Gastrocnemius medialis (tissue), 4 donors: ENCODE measurements around the gene CPVL. TPM values are rescaled to one million over a fixed set of nuclear protein-coding genes. Genes with fewer than 3 reads are reported as not detected.

Source experiments
- ATAC-seq, 2 donors: fragments of 150-250 bp; one replicate each; pipeline ENCODE4 v1.9.1; 2016
- DNase-seq, 2 donors: peaks; one replicate each; pipeline ENCODE4 v3.0.0-alpha.2; 2019
- H3K27ac ChIP-seq, 4 donors: fragments of 200-600 bp; sonication (generic); 1 replicate in 1 of 4; 2 replicates in 3 of 4; pipeline ENCODE4 v1.5.1; 2016 to 2018; ENCODE audit warnings: mild to moderate bottlenecking in 2 of 4, moderate library complexity in 1 of 4
- H3K27me3 ChIP-seq, 3 donors: fragments of 200-600 bp; sonication (generic) in 2 of 3; 1 replicate in 1 of 3; 2 replicates in 2 of 3; pipeline versions ENCODE4 v1.5.1 to v1.6.0; 2016 to 2019; ENCODE audit warnings: mild to moderate bottlenecking in 1 of 3, moderate library complexity in 1 of 3
- H3K36me3 ChIP-seq, 2 donors: fragments of 200-600 bp; sonication (generic) in 1 of 2; one replicate each; pipeline ENCODE4 v1.5.1; 2017 to 2018
- H3K4me1 ChIP-seq, 2 donors: fragments of 200-600 bp; sonication (generic) in 1 of 2; one replicate each; pipeline ENCODE4 v1.5.1; 2016 to 2017; ENCODE audit warnings: mild to moderate bottlenecking in 2 of 2
- H3K4me3 ChIP-seq, 4 donors: fragments of 200-600 bp; sonication (generic) in 3 of 4; 1 replicate in 1 of 4; 2 replicates in 3 of 4; pipeline ENCODE4 v1.5.1; 2016 to 2019; ENCODE audit warnings: mild to moderate bottlenecking in 2 of 4
- H3K9me3 ChIP-seq, 3 donors: fragments of 200-600 bp; sonication (generic) in 2 of 3; 1 replicate in 1 of 3; 2 replicates in 2 of 3; pipeline ENCODE4 v1.5.1; 2016 to 2019
- CTCF ChIP-seq, 5 experiments: fragments of 450-650 bp in 3 of 5; fragments of 200-600 bp in 2 of 5; sonication (generic) in 2 of 5; IDR thresholded peaks in 4 of 5; conservative IDR thresholded peaks in 1 of 5; 1 replicate in 4 of 5; 2 replicates in 1 of 5; pipeline ENCODE4 v1.5.1; 2016 to 2019; ENCODE audit warnings: antibody characterized with exemption in 5 of 5, mild to moderate bottlenecking in 3 of 5, moderate library complexity in 3 of 5
- POLR2A ChIP-seq, 2 donors: fragments of 450-650 bp; IDR thresholded peaks; one replicate each; pipeline ENCODE4 v1.6.1; 2017; ENCODE audit warnings: antibody characterized with exemption in 2 of 2, mild to moderate bottlenecking in 2 of 2, moderate library complexity in 2 of 2
- in situ Hi-C, 4 donors: fragments of 200-750 bp; cut with MboI; loops; one replicate each; pipeline versions ENCODE4 v1.15.0 to v1.8.0; 2017; ENCODE audit warnings: low sequenced_read_pairs in 4 of 4
- intact Hi-C: fragments of 100-400 bp; cut with DNase I; formaldehyde crosslinking; loops from one replicate; pipeline ENCODE4 v1.15.1; 2023; ENCODE audit warnings: low total_unique reads
- total RNA-seq, 4 donors: library from RNA; depleted of rRNA; stranded (reverse); fragments of >200 nt; gene quantifications; one replicate each; pipeline versions ENCODE4 v1.1.0 to v1.2.3, GENCODE V29; 2016

CPVL gene
- total RNA-seq, 4 donors from 2014 or later, result 5.6 to 11.8 (median 6.2) TPM

GRCh38 chr7:28954471-28954870, 191.9 kb downstream of the CPVL start:
- in situ Hi-C loops, result loop anchor here in 1 of 4 donors (10.0 kb wide), 1 partner anchor 150 kb away; no protein-coding TSS in a partner anchor
- no peak overlapping the region for H3K4me3 ChIP-seq
- TF ChIP-seq CTCF (IDR thresholded peaks at IDR 0.05 in 4 of 5, conservative IDR thresholded peaks at IDR 0.05 in 1 of 5), result no peak
- no peak for TF ChIP-seq POLR2A (IDR thresholded peaks at IDR 0.05)
- H3K4me1 ChIP-seq, result peaks cover 14 to 23% of the 10 kb centered on the region in 2 donors
- ATAC-seq (no peak), DNase-seq (no peak)
- peaks cover 13 to 24% (median 20%) of the 10 kb centered on the region in 3 donors for H3K27me3 ChIP-seq
- no peaks in the 10 kb centered on the region for H3K36me3 ChIP-seq
- H3K9me3 ChIP-seq, result no peaks in the 10 kb centered on the region
- intact Hi-C loops, result loop anchor here (10.0 kb wide), 1 partner anchor 60 kb away; no protein-coding TSS in a partner anchor
- peak overlapping the region in 1 of 4 donors; percentile 62 for H3K27ac ChIP-seq

GRCh38 chr7:28953633-28954032, 192.7 kb downstream of the CPVL start:
- peak overlapping the region in 3 of 4 donors; percentile 40 to 62 (median 43) for H3K27ac ChIP-seq
- DNase-seq (no peak), ATAC-seq (no peak)
- in situ Hi-C loops (loop anchor here in 1 of 4 donors (10.0 kb wide), 1 partner anchor 151 kb away; no protein-coding TSS in a partner anchor), intact Hi-C loops (loop anchor here (10.0 kb wide), 1 partner anchor 61 kb away; no protein-coding TSS in a partner anchor)
- no peaks in the 10 kb centered on the region for H3K36me3 ChIP-seq
- TF ChIP-seq CTCF (IDR thresholded peaks at IDR 0.05 in 4 of 5, conservative IDR thresholded peaks at IDR 0.05 in 1 of 5), result no peak
- TF ChIP-seq POLR2A (IDR thresholded peaks at IDR 0.05), result no peak
- no peak overlapping the region for H3K4me3 ChIP-seq
- peaks cover 14 to 23% of the 10 kb centered on the region in 2 donors for H3K4me1 ChIP-seq
- H3K27me3 ChIP-seq, result peaks cover 13 to 24% (median 20%) of the 10 kb centered on the region in 3 donors
- H3K9me3 ChIP-seq, result no peaks in the 10 kb centered on the region

Other genes starting within 250 kb of the CPVL start
- 1 to 10 TPM in 1 of 4 donors, under 1 TPM in 3; 0.25 to 1.2 (median 0.63) TPM for gene TRIL, start 188.2 kb downstream of the CPVL start, total RNA-seq
- 10 to 100 TPM in 2 of 4 donors, 1 to 10 TPM in 2; 5.9 to 11.3 (median 8.2) TPM for gene CHN2, start 48.2 kb upstream of the CPVL start, total RNA-seq